Activated T-cell treated with anti-CD3 and anti-CD28 coated beads for 4 hours (primary cell): Measurements from ENCODE around the gene LAPTM5.
"Not testable (repeated sequence)": the region's sequence is repeated elsewhere in the genome, so short reads cannot be mapped to it uniquely, and the experiment has no call there.

Experiments used
- DNase-seq: peaks from one replicate; pipeline ENCODE4 v3.0.0-alpha.2; 2020

Gene LAPTM5

GRCh38 chr1:30768830-30769718, 11.5 kb upstream of the LAPTM5 start:
- no peak for DNase-seq

DNA sequence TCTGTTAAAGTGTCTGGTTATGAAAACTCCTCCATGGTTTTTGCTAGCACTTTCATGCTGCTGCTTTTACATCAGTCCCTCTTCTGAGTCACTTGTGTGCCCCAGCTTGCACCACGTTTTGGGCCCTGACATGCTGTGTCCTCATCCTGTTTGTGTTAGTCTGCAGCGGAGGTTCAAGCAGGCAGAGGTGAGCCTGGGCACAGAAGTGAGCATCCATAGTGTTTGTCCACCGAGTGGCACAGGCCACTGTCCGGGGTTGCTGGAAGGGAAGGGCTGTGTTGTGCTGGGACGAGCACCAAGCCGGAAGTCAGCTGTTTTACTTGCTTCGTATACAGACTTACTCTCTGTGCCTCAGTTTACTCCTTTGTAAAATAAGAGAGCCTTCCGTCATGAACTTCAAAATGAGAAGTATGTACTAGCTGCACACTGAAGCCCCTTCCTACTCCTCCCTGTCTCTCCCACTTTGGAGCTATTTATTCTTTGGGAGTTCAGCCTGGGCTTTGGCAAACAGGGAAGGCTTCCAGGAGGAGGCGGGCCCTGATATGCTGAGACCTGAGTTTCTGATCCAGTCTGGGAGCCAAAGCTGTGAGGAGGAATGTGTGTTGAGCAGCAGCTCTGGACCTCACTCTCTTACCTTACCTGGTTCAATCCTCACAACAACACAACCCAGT, 10.7 kb upstream of the LAPTM5 start:
- no peak for DNase-seq

DNA sequence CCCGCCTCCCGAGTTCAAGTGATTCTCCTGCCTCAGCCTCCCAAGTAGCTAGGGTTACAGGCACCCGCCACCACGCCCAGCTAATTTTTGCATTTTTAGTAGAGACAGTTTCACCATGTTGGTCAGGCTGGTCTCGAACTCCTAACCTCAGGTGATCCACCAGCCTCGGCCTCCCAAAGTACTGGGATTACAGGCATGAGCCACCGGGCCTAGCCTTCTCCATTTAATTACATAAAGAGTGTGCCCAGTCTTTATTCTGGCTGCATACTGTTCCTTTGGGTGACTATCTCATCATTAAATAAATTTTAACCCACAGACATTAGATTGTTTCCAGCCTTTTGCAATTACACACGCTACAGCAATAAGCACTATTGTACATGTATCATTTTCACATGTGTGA, 9.4 kb upstream of the LAPTM5 start:
- not testable (repeated sequence) for DNase-seq

DNA sequence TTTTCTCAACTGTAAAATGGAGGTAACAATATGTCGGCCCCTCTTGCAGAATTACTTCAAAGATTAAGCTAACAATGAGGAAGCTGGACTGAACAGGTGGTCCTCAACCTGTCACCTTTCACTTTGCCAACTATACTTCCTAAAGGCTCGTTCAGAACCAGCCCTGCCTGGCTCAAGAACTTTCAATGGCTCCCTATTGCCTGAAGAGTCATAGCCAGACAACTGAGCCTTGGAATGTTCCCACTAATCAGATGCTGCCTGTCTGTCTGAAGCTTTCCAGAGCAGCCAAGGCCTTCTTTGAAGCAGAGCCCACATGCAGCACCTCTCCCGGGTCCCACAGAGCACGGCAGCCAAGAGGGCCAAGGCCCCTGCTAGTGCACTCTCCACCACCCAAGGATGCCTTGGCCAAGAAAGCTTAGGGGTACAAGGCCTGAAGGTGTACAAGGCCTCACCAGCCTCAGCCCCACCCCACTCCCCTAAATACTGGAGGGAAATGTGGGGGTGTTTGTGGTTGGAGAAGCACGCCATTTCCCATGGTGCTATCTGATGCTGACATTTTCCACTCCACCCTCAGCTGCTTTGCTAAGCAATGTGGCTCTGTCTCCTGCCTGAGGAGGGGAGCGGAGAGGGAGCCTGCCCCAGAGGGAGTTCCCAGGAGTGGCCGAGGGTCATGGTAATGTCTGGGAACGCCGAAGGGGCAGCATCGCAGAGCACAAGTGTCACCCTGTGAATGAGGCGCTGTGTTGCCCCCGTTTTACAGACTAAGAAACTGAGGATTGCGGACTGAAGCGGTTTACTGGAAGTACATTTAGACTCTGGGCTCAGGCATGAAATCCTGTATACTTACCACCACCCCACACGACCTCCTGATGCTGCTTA, 8.2 kb upstream of the LAPTM5 start:
- no peak for DNase-seq

DNA sequence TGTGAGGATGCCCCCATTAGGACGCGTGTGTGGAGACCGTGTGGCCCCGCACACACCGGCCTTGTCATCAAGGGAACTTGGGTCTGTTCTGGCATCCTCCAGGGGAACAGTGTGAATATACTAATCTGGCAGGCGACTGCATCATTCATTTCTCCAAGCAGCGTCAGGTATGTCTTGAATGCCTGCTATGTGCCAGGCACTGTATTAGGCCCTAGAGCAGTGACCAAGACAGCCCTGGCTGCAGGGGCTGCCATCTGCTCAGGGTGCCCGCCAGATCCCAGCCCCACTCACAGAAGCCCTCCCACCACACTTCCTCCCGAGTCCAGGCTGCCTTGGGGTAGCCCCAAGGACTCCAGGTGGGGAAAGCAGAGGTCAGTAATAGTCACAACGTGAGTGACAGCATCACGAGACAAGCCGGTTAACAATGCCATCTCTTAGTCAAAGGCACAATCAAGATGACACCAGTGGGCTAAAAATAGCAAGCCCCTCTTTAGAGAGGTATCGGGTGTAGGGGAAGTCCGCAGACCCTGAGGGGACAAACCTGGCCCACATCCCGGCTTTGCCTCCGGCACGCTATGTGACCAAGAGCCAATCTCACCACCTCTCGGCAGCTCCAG, 7.5 kb upstream of the LAPTM5 start:
- no peak for DNase-seq

- no peak for DNase-seq
Measured at GRCh38 chr1:30764396-30764795, 6.8 kb upstream of the LAPTM5 start.

DNA sequence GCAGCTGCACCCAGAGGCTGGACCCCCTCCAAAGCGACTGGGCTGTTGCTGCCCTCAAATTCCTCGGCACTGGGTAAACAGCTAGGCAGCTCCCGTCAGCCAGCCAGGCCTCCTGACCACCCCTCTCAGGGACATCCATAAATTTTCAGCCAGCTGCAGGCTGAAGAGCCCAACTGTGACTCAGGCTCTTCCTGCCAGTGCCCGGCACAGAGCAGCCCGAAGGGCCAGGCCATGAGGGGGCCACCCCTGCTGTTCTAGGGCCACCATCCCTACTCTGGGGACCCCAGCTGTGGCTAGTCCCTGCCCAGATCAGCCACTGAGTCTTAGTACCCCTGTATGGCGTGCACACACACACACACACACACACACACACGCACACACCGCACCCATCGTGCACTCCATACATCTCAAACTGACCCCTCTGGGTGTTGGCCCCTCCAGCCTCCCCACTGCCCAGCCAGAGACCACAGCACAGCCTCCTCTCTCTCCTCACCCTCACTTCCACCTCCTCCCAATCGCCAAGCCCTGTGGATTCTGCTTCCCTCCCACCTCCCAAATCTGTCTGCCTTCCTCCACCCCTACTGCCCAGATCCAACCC, 6.2 kb upstream of the LAPTM5 start:
- DNase-seq, result no peak

- no peak for DNase-seq
Measured at GRCh38 chr1:30762930-30763650, 5.5 kb upstream of the LAPTM5 start.

DNA sequence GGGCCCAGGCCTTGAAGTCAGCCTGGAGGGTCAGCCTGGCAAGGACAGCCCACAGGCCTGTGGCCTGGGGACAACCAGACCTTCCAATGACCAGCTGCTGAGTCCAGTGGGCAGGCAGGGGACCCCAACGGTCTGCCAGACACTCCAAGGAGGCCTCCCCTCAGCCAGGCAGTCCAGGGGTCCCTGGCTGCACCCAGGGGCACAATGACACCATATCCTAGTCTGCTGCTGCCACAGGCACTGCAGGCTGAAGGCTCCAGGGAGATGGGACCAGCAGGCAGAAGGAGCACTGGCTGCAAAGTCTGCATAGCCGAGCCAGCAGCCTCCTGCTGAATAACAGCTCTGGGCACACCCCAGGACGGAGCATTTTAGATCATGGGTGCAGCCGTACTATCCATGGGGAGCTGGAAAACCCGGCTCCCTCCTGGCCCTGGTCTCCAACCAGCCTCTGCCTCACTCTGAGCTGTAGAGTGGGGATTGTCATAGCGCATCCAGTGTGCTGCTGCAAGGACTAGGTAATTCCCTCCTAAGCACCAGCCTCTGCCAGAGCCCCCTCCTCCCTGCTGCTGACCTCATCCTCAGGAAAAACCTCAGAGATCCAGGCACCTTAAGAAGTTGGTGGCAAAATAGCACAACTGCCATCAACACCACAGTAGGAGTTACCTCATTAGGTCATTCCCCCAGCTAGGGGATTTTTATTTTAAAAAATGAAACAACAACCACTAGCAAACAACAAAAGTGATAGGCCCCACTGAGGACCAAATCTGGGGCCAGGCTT, 4.8 kb upstream of the LAPTM5 start:
- DNase-seq, result no peak

DNA sequence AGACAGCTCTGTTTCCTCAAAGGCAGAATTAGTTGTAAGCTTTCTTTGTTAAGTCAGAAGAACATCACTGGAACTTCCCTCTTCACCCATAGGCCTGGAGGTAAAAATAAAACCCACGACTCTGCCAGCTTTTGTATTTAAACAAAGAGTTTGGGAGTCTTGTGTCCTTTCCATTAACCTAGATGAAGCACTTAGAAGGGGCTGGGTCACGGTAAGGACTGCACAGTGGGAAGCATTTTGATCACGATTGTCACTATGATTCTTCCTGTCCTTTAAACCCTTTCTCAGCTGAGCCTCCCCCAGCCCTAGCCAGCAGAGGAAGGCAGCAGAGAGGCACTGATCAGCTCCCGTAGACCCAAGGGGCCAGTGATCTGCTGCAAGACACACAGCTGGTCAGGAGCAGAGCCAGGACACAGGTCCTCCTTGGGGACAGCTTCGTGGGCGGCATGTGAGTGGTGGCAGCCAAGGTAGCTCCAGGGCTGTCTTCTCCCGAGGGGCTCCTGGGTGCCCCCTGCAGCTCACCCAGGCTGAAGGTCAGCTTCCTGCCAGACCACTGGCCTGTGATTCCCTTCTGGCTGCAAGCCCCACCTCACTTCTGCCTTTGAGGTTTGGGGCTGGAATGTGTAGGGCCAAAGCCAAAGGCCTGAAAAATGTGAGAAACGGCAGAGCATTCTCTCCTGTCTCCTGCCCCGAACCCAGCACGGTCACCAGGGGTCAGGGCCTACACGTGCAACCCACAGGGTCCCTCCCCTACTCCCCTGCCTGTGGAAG, 4.0 kb upstream of the LAPTM5 start:
- DNase-seq, result no peak

- DNase-seq, result no peak
Measured at GRCh38 chr1:30760596-30761324, 3.2 kb upstream of the LAPTM5 start.

GRCh38 chr1:30759718-30760281, 2.2 kb upstream of the LAPTM5 start:
- no peak for DNase-seq

- DNase-seq, result no peak
Measured at GRCh38 chr1:30758785-30759380, 1.3 kb upstream of the LAPTM5 start.

- DNase-seq, result no peak
Measured at GRCh38 chr1:30758121-30758688, 631 bp upstream of the LAPTM5 start.

GRCh38 chr1:30756545-30757351, 826 bp downstream of the LAPTM5 start:
- no peak for DNase-seq

GRCh38 chr1:30756206-30756544, 1.4 kb downstream of the LAPTM5 start:
- no peak for DNase-seq

GRCh38 chr1:30755746-30756145, 1.8 kb downstream of the LAPTM5 start:
- DNase-seq, result no peak

GRCh38 chr1:30755334-30755733, 2.2 kb downstream of the LAPTM5 start:
- DNase-seq, result no peak
